ENCODE results near the gene KASH5. TPM values are rescaled to one million over a fixed set of nuclear protein-coding genes. Genes with fewer than 3 reads are reported as not detected.

Gene KASH5
- total and polyA plus RNA-seq, 2 experiments from 2014 or later: 0.44 TPM; not detected in 1

DNA sequence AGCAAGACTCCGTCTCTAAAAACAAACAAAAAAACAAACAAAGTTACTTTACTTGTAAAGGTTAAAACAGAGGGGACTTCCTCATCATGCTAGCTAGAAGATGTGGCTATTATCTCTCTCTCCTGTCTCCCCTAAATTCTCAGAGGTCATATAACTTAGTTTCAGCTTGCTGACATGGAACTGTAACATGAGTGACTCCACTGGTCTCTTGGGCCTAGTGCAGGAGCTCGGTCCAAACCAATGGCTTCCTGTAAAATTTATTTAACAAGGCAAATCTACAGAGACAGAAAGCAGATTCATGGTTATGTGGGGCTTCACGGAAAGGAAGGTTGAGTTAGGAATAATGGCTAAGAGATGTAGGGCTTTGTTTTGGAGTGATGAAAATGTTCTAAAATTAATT lies 9.5 kb upstream of the KASH5 start:
- H3K4me1 ChIP-seq (ENCODE audit: insufficient read depth): no peaks in the 10 kb centered on the region
- H4K20me1 ChIP-seq (replicated peaks; ENCODE audit: insufficient read depth): no peaks in the 10 kb centered on the region
- H3K27me3 ChIP-seq (ENCODE audit: insufficient read depth): no peaks in the 10 kb centered on the region
- H3K4me2 ChIP-seq: no peak overlapping the region
- H3K4me1 Mint-ChIP-seq: no peaks in the 10 kb centered on the region
- H3K27me3 Mint-ChIP-seq (ENCODE audit: insufficient read depth, low read depth, poor library complexity): peaks cover 4% of the 10 kb centered on the region
- ATAC-seq: no peak
- H3K9me2 ChIP-seq (ENCODE audit: insufficient read depth): no peaks in the 10 kb centered on the region
- H3F3A ChIP-seq (replicated peaks; ENCODE audit: low read depth): no peaks in the 10 kb centered on the region
- H3K4me3 Mint-ChIP-seq: no peak overlapping the region
- no peak for DNase-seq (ENCODE audit: low spot score)
- no peaks in the 10 kb centered on the region for H3K79me2 ChIP-seq (replicated peaks; ENCODE audit: insufficient read depth)
- peaks cover 2% of the 10 kb centered on the region; the same call in 1 of the 3 replicates for H3K9me3 Mint-ChIP-seq
- TF ChIP-seq ZNF114 (CRISPR knock-in tag; IDR thresholded peaks at IDR 0.05) (no peak), STAT1 (IDR thresholded peaks at IDR 0.05; ENCODE audit: unreplicated experiment) (no peak), NANOG (IDR thresholded peaks at IDR 0.05; ENCODE audit: borderline replicate concordance) (no peak), POLR2AphosphoS5 (IDR thresholded peaks at IDR 0.05; ENCODE audit: low read depth) (no peak), CREB1 (CRISPR knock-in tag; IDR thresholded peaks at IDR 0.05; ENCODE audit: low read depth) (no peak), ZNF331 (CRISPR knock-in tag; IDR thresholded peaks at IDR 0.05; ENCODE audit: low read depth) (no peak), EZH2phosphoT487 (IDR thresholded peaks at IDR 0.05; ENCODE audit: unreplicated experiment) (no peak), JUNB (IDR thresholded peaks at IDR 0.05; ENCODE audit: unreplicated experiment) (no peak), EZH2 (IDR thresholded peaks at IDR 0.05; ENCODE audit: low read depth, unreplicated experiment) (no peak)
- TF ChIP-seq, protein P1, sequence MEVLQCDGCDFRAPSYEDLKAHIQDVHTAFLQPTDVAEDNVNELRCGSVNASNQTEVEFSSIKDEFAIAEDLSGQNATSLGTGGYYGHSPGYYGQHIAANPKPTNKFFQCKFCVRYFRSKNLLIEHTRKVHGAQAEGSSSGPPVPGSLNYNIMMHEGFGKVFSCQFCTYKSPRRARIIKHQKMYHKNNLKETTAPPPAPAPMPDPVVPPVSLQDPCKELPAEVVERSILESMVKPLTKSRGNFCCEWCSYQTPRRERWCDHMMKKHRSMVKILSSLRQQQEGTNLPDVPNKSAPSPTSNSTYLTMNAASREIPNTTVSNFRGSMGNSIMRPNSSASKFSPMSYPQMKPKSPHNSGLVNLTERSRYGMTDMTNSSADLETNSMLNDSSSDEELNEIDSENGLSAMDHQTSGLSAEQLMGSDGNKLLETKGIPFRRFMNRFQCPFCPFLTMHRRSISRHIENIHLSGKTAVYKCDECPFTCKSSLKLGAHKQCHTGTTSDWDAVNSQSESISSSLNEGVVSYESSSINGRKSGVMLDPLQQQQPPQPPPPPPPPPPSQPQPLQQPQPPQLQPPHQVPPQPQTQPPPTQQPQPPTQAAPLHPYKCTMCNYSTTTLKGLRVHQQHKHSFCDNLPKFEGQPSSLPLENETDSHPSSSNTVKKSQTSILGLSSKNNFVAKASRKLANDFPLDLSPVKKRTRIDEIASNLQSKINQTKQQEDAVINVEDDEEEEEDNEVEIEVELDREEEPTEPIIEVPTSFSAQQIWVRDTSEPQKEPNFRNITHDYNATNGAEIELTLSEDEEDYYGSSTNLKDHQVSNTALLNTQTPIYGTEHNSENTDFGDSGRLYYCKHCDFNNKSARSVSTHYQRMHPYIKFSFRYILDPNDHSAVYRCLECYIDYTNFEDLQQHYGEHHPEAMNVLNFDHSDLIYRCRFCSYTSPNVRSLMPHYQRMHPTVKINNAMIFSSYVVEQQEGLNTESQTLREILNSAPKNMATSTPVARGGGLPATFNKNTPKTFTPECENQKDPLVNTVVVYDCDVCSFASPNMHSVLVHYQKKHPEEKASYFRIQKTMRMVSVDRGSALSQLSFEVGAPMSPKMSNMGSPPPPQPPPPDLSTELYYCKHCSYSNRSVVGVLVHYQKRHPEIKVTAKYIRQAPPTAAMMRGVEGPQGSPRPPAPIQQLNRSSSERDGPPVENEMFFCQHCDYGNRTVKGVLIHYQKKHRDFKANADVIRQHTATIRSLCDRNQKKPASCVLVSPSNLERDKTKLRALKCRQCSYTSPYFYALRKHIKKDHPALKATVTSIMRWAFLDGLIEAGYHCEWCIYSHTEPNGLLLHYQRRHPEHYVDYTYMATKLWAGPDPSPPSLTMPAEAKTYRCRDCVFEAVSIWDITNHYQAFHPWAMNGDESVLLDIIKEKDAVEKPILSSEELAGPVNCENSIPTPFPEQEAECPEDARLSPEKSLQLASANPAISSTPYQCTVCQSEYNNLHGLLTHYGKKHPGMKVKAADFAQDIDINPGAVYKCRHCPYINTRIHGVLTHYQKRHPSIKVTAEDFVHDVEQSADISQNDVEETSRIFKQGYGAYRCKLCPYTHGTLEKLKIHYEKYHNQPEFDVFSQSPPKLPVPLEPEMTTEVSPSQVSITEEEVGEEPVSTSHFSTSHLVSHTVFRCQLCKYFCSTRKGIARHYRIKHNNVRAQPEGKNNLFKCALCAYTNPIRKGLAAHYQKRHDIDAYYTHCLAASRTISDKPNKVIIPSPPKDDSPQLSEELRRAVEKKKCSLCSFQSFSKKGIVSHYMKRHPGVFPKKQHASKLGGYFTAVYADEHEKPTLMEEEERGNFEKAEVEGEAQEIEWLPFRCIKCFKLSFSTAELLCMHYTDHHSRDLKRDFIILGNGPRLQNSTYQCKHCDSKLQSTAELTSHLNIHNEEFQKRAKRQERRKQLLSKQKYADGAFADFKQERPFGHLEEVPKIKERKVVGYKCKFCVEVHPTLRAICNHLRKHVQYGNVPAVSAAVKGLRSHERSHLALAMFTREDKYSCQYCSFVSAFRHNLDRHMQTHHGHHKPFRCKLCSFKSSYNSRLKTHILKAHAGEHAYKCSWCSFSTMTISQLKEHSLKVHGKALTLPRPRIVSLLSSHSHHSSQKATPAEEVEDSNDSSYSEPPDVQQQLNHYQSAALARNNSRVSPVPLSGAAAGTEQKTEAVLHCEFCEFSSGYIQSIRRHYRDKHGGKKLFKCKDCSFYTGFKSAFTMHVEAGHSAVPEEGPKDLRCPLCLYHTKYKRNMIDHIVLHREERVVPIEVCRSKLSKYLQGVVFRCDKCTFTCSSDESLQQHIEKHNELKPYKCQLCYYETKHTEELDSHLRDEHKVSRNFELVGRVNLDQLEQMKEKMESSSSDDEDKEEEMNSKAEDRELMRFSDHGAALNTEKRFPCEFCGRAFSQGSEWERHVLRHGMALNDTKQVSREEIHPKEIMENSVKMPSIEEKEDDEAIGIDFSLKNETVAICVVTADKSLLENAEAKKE (CRISPR knock-in tag; IDR thresholded peaks at IDR 0.05): no peak
- TF ChIP-seq, protein P2, sequence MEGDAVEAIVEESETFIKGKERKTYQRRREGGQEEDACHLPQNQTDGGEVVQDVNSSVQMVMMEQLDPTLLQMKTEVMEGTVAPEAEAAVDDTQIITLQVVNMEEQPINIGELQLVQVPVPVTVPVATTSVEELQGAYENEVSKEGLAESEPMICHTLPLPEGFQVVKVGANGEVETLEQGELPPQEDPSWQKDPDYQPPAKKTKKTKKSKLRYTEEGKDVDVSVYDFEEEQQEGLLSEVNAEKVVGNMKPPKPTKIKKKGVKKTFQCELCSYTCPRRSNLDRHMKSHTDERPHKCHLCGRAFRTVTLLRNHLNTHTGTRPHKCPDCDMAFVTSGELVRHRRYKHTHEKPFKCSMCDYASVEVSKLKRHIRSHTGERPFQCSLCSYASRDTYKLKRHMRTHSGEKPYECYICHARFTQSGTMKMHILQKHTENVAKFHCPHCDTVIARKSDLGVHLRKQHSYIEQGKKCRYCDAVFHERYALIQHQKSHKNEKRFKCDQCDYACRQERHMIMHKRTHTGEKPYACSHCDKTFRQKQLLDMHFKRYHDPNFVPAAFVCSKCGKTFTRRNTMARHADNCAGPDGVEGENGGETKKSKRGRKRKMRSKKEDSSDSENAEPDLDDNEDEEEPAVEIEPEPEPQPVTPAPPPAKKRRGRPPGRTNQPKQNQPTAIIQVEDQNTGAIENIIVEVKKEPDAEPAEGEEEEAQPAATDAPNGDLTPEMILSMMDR (conservative IDR thresholded peaks at IDR 0.05; ENCODE audit: low read depth in 2 of 2): no peak
- TF ChIP-seq, protein P3, sequence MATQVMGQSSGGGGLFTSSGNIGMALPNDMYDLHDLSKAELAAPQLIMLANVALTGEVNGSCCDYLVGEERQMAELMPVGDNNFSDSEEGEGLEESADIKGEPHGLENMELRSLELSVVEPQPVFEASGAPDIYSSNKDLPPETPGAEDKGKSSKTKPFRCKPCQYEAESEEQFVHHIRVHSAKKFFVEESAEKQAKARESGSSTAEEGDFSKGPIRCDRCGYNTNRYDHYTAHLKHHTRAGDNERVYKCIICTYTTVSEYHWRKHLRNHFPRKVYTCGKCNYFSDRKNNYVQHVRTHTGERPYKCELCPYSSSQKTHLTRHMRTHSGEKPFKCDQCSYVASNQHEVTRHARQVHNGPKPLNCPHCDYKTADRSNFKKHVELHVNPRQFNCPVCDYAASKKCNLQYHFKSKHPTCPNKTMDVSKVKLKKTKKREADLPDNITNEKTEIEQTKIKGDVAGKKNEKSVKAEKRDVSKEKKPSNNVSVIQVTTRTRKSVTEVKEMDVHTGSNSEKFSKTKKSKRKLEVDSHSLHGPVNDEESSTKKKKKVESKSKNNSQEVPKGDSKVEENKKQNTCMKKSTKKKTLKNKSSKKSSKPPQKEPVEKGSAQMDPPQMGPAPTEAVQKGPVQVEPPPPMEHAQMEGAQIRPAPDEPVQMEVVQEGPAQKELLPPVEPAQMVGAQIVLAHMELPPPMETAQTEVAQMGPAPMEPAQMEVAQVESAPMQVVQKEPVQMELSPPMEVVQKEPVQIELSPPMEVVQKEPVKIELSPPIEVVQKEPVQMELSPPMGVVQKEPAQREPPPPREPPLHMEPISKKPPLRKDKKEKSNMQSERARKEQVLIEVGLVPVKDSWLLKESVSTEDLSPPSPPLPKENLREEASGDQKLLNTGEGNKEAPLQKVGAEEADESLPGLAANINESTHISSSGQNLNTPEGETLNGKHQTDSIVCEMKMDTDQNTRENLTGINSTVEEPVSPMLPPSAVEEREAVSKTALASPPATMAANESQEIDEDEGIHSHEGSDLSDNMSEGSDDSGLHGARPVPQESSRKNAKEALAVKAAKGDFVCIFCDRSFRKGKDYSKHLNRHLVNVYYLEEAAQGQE (IDR thresholded peaks at IDR 0.05; ENCODE audit: unreplicated experiment): no peak
- TF ChIP-seq, protein P4, sequence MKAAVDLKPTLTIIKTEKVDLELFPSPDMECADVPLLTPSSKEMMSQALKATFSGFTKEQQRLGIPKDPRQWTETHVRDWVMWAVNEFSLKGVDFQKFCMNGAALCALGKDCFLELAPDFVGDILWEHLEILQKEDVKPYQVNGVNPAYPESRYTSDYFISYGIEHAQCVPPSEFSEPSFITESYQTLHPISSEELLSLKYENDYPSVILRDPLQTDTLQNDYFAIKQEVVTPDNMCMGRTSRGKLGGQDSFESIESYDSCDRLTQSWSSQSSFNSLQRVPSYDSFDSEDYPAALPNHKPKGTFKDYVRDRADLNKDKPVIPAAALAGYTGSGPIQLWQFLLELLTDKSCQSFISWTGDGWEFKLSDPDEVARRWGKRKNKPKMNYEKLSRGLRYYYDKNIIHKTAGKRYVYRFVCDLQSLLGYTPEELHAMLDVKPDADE (IDR thresholded peaks at IDR 0.05): no peak
- H2AFZ ChIP-seq: no peak overlapping the region
- H3K4me3 ChIP-seq: no peak overlapping the region
- H3K27ac ChIP-seq (ENCODE audit: low read depth): no peak overlapping the region
- H3K27ac Mint-ChIP-seq: no peak overlapping the region
- no peaks in the 10 kb centered on the region for H3K36me3 ChIP-seq (ENCODE audit: insufficient read depth)
- H3K36me3 Mint-ChIP-seq (ENCODE audit: low read depth): no peaks in the 10 kb centered on the region; the same call in 2 of the 3 replicates

All from GM23338 (cell line).